Stimulated activated naive CD8-positive, alpha-beta T cell treated with anti-CD3 and anti-CD28 coated beads, Interleukin-15, Interleukin-2, amounts not matched to agents 100 U/mL and 50 U/mL, for 24 hours (primary cell): ENCODE measurements around the gene INHBB.
A peak's percentile ranks its signal among the peaks of the same experiment; 100 is the strongest.

Experiments
- ATAC-seq: fragments of 150-1000 bp; cut with Tn5 transposase; one replicate; pipeline ENCODE4 v1.10.0; 2021
- DNase-seq: peaks from one replicate; pipeline ENCODE4 v3.0.0; 2021

The INHBB gene

GRCh38 chr2:120342446-120342845 is 3.5 kb upstream of the INHBB start:
- no peak for ATAC-seq
- DNase-seq: no peak

GRCh38 chr2:120343100-120343432 is 2.9 kb upstream of the INHBB start:
- ATAC-seq: no peak
- DNase-seq: no peak

GRCh38 chr2:120343433-120344105 is 2.4 kb upstream of the INHBB start:
- ATAC-seq (peak; percentile 34), DNase-seq (peak; percentile 73)

- DNase-seq (peak; percentile 19), ATAC-seq (no peak)
These were observed 1.5 kb upstream of the INHBB start for GRCh38 chr2:120344214-120344975.

GRCh38 chr2:120344976-120345581 is 857 bp upstream of the INHBB start:
- DNase-seq (peak; percentile 29), ATAC-seq (peak; percentile 10)

GRCh38 chr2:120345608-120346007 is 328 bp upstream of the INHBB start:
- DNase-seq: peak; percentile 11
- ATAC-seq: no peak

GRCh38 chr2:120346667-120347358 is 877 bp downstream of the INHBB start:
- no peak for ATAC-seq

GRCh38 chr2:120347396-120348060 is 1.6 kb downstream of the INHBB start:
- DNase-seq (no peak), ATAC-seq (no peak)

More at GRCh38 chr2:120346667-120347358, 877 bp downstream of the INHBB start:
- DNase-seq: peak; percentile 21

- DNase-seq (no peak), ATAC-seq (no peak)
These were observed 2.3 kb downstream of the INHBB start for GRCh38 chr2:120348134-120348736.

- DNase-seq: no peak
- no peak for ATAC-seq
These were observed 3.0 kb downstream of the INHBB start for GRCh38 chr2:120348737-120349439.

GRCh38 chr2:120349440-120349921 is 3.5 kb downstream of the INHBB start:
- DNase-seq (no peak), ATAC-seq (no peak)

GRCh38 chr2:120350080-120350479 is 4.1 kb downstream of the INHBB start:
- no peak for ATAC-seq
- no peak for DNase-seq

GRCh38 chr2:120350801-120351320 is 4.9 kb downstream of the INHBB start:
- no peak for DNase-seq
- ATAC-seq: no peak

- DNase-seq (no peak), ATAC-seq (no peak)
These were observed 7.0 kb downstream of the INHBB start for GRCh38 chr2:120352696-120353590.

GRCh38 chr2:120353591-120353898 is 7.6 kb downstream of the INHBB start:
- ATAC-seq (no peak), DNase-seq (no peak)

GRCh38 chr2:120353931-120354330 is 8.0 kb downstream of the INHBB start:
- ATAC-seq (no peak), DNase-seq (no peak)

GRCh38 chr2:120354467-120354866 is 8.5 kb downstream of the INHBB start:
- ATAC-seq (no peak), DNase-seq (no peak)

- no peak for DNase-seq
- ATAC-seq: no peak
These were observed 9.2 kb downstream of the INHBB start for GRCh38 chr2:120354935-120355779.

- ATAC-seq (no peak), DNase-seq (no peak)
These were observed 9.9 kb downstream of the INHBB start for GRCh38 chr2:120355780-120356266.
